Naive B cell (primary cell): ENCODE data around the gene PAX3. TPM values are rescaled to one million over a fixed set of nuclear protein-coding genes. Genes with fewer than 3 reads are reported as not detected.

Source experiments
- ATAC-seq, 2 donors: fragments of 150-1000 bp; cut with Tn5 transposase; 2 replicates each; pipeline ENCODE4 v1.10.0; 2021; ENCODE audit warnings: low read depth in 2 of 2, mild to moderate bottlenecking in 2 of 2, moderate library complexity in 2 of 2
- DNase-seq: peaks from one replicate; pipeline ENCODE4 v3.0.0; 2022
- H3K27ac Mint-ChIP-seq, 6 donors: one replicate each; pipeline ENCODE4 v1.8.0; 2020 to 2022; ENCODE audit warnings: mild to moderate bottlenecking in 6 of 6, mixed read lengths in 6 of 6, moderate library complexity in 5 of 6, inconsistent platforms in 2 of 6
- H3K27me3 Mint-ChIP-seq, 3 donors: one replicate each; pipeline ENCODE4 v1.8.0; 2021 to 2022; ENCODE audit warnings: mixed read lengths in 3 of 3, mild to moderate bottlenecking in 1 of 3
- H3K36me3 Mint-ChIP-seq, 2 donors: one replicate each; pipeline ENCODE4 v1.8.0; 2020 to 2022; ENCODE audit warnings: mixed read lengths in 2 of 2, inconsistent platforms in 1 of 2, mild to moderate bottlenecking in 1 of 2
- H3K4me1 Mint-ChIP-seq, 3 donors: one replicate each; pipeline ENCODE4 v1.8.0; 2020 to 2022; ENCODE audit warnings: mixed read lengths in 3 of 3, inconsistent platforms in 1 of 3, mild to moderate bottlenecking in 1 of 3, moderate library complexity in 1 of 3
- H3K4me3 Mint-ChIP-seq, 8 donors: one replicate each; pipeline ENCODE4 v1.8.0; 2020 to 2022; ENCODE audit warnings: mild to moderate bottlenecking in 8 of 8, mixed read lengths in 8 of 8, moderate library complexity in 8 of 8, inconsistent platforms in 2 of 8
- H3K9me3 Mint-ChIP-seq, 7 donors: one replicate each; pipeline ENCODE4 v1.8.0; 2020 to 2022; ENCODE audit warnings: mixed read lengths in 7 of 7, mild to moderate bottlenecking in 5 of 7, inconsistent platforms in 2 of 7, moderate library complexity in 1 of 7
- polyA plus RNA-seq, 6 donors: library from polyadenylated mRNA; unstranded; fragments of 300-500 nt; fragmentation: Illumina TruSeq; gene quantifications; one replicate each; pipeline ENCODE4 v1.2.3, GENCODE V29; 2021; ENCODE audit warnings: low read depth in 6 of 6

The PAX3 gene
- polyA plus RNA-seq, 6 donors from 2014 or later, result not detected

DNA sequence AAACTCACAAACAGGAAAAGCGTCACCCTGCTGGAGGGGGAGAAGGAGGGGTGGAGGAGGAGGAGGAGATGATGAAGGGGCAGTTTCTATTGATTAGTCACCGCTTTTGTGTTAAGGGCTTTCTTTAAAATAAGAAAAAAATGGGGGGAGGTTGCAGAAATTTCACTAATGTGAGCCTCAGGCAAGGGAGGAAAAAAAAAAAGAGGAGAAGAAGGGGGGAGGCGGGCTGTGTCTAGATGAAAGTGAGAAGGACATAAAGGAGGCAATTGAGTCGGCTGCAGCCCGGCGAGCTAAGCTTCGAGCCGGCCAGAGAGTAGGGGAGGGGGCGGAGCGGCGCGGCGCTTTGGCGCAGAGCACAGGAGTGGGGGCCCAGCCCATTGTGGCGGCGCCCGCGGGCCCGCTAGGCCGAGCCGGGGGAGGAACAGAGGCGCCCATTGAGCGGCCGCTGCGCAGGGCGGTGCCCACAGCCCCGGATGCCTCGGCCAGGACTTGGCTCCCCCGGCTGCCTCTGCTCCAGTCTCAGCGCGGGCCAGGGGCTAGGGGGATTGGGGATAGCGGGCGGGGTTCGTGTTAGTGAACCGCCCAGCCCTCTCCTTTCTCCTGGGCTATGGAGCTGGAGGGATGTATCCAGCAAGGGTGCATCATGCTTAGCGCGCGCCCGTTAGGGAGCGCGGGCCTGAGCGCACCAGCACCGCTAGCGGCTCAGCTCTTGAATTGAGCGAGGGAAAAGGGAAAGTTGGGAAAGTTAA, 7.9 kb downstream of the PAX3 start:
- Mint-ChIP-seq H3K27me3 (peaks cover 62 to 97% (median 95%) of the 10 kb centered on the region in 3 donors), H3K4me1 (peaks cover 8 to 10% (median 10%) of the 10 kb centered on the region in 3 donors), H3K4me3 (peak overlapping the region in 1 of 8 donors; percentile 56), H3K27ac (no peak overlapping the region), H3K36me3 (peaks cover 0 to 19% of the 10 kb centered on the region in 2 donors), H3K9me3 (peaks cover 0 to 34% (median 5%) of the 10 kb centered on the region in 7 donors)
- DNase-seq (no peak), ATAC-seq (no peak)

DNA sequence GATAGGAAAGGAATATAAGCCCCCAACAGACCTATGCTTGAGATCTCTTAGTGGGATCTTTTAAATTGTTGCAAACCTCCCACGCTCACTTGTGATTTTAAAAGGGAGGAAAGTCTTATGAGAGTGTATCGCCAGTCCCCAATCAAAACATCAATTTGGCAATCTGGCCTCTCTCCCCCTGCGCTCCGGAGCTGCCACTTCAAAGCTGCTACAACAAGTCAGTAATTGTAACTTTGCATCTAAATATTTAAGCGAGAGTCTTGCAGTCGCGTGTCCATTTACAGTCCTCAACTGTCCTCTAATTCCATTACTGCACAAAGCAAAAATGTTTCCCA, 8.4 kb downstream of the PAX3 start:
- peaks cover 0 to 18% of the 10 kb centered on the region in 2 donors for H3K36me3 Mint-ChIP-seq
- H3K9me3 Mint-ChIP-seq, result peaks cover 0 to 34% (median 5%) of the 10 kb centered on the region in 7 donors
- no peak overlapping the region for H3K27ac Mint-ChIP-seq
- H3K4me3 Mint-ChIP-seq, result no peak overlapping the region
- ATAC-seq (no peak), DNase-seq (no peak)
- peaks cover 5 to 6% (median 6%) of the 10 kb centered on the region in 3 donors for H3K4me1 Mint-ChIP-seq
- peaks cover 59 to 97% (median 92%) of the 10 kb centered on the region in 3 donors for H3K27me3 Mint-ChIP-seq

DNA sequence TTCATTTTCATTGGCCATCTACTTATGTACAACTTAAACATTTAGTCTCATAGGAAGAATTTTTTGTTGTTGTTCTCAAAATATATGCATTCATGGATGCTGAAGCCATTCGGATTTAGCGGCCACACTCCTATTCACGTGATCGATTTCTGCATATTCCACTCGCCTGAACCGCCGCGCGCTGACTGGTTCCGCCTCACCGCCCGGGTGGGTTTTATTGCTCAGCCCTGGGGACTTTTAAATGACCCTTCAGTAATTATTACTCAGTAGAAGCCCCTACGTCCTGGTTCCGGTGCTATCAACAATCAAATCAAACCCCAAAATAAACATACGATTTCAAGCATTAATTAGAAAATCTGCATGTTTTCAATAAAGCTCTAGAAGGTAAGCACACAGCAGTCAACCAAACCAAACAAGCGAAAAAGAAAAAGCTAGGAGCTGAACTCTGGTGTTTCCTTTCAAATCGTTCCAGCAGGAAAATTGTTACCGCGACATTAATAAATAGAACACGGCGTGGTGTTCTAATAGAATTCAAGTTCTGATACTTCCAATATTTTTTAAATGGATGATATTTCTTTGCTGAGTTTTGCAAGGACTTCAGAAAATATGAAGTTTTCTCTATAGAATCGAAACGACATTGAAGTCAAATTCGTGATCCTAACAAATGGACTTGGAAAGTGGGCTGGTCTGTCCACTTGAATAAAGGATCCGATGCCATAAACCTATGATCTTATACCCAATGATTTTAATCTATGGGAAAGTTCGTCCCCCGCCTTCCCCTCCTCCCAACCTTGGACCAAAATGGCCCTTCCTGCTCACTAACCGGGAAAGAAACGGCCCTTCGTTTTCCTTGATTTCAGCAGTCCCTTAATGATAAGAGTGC, 9.3 kb downstream of the PAX3 start:
- Mint-ChIP-seq H3K27me3 (peaks cover 54 to 97% (median 85%) of the 10 kb centered on the region in 3 donors), H3K4me3 (no peak overlapping the region), H3K27ac (no peak overlapping the region), H3K9me3 (peaks cover 0 to 34% (median 5%) of the 10 kb centered on the region in 7 donors), H3K4me1 (no peaks in the 10 kb centered on the region), H3K36me3 (peaks cover 0 to 12% of the 10 kb centered on the region in 2 donors)
- DNase-seq (no peak), ATAC-seq (no peak)

DNA sequence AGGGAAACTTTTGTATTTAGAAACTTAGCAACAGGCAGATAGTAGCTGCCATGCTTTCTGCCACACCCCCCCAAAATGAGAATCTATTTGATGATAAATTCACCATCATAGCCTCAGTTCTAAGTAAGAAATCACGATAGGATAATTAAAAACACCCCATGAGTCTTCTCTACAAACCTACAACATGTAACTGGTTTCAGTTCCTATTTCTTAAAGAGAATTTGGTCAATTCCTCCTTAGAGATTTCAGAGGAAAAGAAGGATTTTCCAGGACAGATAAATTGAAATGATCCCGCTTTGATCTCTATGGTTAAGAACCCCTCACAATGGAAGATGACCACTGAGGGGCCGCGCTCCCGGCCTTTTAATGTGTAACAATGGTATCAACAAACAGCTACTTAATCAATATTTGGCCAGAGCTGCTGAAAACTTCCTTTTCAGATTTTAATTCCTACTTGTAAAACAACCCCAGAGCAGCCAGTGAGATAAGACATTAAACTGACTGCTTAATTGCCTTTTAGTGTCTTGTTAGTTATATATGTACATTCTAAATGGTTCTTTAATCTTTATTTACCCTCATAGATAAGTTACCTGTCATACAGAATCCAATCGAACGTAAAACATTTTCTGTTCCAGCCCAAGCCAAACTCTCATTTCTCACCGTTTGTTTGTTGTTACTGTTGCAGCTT, 10.1 kb downstream of the PAX3 start:
- no peak for DNase-seq
- H3K4me3 Mint-ChIP-seq, result no peak overlapping the region
- H3K4me1 Mint-ChIP-seq, result no peaks in the 10 kb centered on the region
- no peak overlapping the region for H3K27ac Mint-ChIP-seq
- peaks cover 0 to 12% of the 10 kb centered on the region in 2 donors for H3K36me3 Mint-ChIP-seq
- peaks cover 62 to 97% (median 85%) of the 10 kb centered on the region in 3 donors for H3K27me3 Mint-ChIP-seq
- no peak for ATAC-seq
- H3K9me3 Mint-ChIP-seq, result peaks cover 0 to 34% (median 5%) of the 10 kb centered on the region in 7 donors

DNA sequence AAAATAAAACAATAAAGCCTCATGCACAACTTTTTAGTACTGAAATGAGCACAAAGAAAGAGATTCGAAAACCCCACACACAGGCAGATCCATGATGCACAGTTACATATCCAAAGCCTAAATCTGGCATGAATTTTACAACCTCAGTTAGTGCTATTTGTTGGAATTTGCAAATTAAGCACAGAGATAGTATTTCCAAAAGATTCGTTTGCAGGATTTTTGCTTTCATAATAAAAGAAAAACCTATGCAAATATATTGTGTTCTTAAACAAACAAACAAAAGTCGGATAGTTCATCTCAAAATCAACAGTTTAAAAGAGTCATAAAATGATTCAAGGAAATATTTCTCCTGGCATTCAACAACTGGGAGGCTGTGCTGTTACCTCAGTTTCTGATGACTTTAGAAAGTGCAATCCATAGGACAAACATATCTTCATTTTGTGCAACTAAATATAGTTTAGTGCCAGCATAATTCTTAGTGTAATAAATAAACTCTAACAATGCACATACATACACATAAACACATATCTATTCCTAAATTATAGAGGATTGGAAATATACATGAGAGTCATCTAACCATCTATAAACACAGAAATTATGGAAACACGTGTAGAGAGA, 10.8 kb downstream of the PAX3 start:
- H3K27ac Mint-ChIP-seq, result no peak overlapping the region
- DNase-seq (no peak), ATAC-seq (no peak)
- H3K36me3 Mint-ChIP-seq, result peaks cover 0 to 12% of the 10 kb centered on the region in 2 donors
- no peaks in the 10 kb centered on the region for H3K4me1 Mint-ChIP-seq
- peaks cover 0 to 34% (median 5%) of the 10 kb centered on the region in 7 donors for H3K9me3 Mint-ChIP-seq
- no peak overlapping the region for H3K4me3 Mint-ChIP-seq
- peaks cover 57 to 91% (median 80%) of the 10 kb centered on the region in 3 donors for H3K27me3 Mint-ChIP-seq

DNA sequence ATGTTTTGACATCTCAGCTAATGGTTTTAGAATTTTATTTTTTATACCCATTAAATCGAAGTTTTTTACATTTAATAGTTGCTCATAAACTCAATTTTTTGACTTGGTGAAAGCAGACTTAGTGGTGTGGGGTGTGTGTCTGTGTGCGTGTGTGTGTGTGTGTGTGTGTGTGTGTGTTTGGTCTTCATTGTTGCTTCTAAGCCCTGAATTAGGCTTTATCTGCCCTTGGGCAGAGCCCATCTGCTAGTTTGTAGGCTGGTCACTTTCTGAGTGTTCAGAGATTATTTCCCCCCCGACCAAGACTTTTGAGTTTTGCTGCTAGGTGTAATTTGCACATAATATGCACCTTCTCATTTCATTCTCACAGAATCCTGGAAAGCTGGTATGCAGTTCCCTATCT, 14.3 kb downstream of the PAX3 start:
- Mint-ChIP-seq H3K27ac (no peak overlapping the region), H3K9me3 (peaks cover 0 to 23% (median 2%) of the 10 kb centered on the region in 7 donors), H3K27me3 (peaks cover 46 to 72% (median 52%) of the 10 kb centered on the region in 3 donors), H3K4me3 (no peak overlapping the region), H3K4me1 (no peaks in the 10 kb centered on the region), H3K36me3 (no peaks in the 10 kb centered on the region)
- no peak for ATAC-seq
- no peak for DNase-seq

DNA sequence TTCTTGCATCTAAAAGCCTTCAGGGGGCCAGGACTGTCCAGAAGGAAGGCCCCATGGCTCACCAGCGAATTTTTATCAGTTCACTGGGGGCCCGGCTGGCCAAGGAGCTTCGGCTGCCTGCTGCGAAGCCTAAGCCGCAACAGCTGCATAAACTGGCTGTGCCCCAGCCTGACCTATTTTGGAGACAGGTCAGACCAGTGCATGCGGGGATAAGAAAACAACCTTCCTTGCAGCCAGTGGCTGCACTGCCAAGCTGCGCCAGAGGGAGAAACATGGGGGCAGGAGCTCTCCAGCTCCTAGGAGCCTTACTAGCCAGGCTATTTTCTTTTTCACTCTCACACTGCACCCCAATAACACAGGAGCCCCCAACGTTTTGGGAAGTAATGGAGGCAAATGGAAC, 15.2 kb downstream of the PAX3 start:
- peaks cover 0 to 14% (median 2%) of the 10 kb centered on the region in 7 donors for H3K9me3 Mint-ChIP-seq
- no peak for ATAC-seq
- H3K36me3 Mint-ChIP-seq, result no peaks in the 10 kb centered on the region
- peak overlapping the region in 1 of 6 donors; percentile 33 for H3K27ac Mint-ChIP-seq
- no peak overlapping the region for H3K4me3 Mint-ChIP-seq
- H3K4me1 Mint-ChIP-seq, result no peaks in the 10 kb centered on the region
- H3K27me3 Mint-ChIP-seq, result peaks cover 39 to 72% (median 49%) of the 10 kb centered on the region in 3 donors
- DNase-seq, result no peak

DNA sequence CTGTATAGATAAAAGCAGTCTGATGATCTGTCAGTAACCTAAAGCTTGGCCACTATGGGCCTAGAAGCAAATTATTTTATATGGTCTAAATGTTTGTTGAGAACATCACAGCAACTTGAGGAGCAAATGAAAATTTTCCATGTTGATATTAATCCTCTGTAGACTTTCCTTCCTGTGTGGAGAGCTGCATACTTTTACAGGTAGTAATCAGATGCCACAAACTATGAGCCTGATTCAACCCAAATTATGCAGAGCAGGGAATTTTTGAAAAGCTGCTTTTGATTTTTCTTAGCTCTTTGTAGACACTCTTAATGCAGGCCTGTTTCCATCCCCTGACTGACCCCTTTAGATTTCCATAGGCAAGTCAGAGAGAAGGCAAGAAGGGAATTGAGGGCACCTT, 17.3 kb downstream of the PAX3 start:
- Mint-ChIP-seq H3K4me1 (no peaks in the 10 kb centered on the region), H3K27ac (no peak overlapping the region), H3K4me3 (no peak overlapping the region), H3K36me3 (no peaks in the 10 kb centered on the region), H3K9me3 (peaks cover 0 to 4% (median 0%) of the 10 kb centered on the region in 7 donors), H3K27me3 (peaks cover 23 to 50% (median 35%) of the 10 kb centered on the region in 3 donors)
- ATAC-seq, result no peak
- no peak for DNase-seq

DNA sequence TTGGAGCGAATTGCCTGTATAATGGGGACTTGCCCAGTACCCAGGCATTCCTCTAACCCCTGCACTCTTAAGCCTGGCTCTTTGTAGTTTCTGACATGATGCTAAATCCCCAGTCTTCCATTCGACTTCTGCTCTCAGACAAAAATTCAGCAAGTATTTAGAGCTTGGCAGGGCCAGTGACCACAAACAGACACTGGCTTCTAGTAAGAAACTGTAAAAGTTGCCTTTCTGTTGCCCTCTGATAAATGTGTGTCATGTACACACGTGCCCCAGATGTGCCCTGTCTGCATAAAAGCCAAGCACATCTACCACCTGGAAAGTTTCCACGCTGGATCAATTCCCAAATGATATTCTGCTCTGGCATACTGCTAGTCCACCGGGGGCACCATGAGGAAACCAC, 18.0 kb downstream of the PAX3 start:
- Mint-ChIP-seq H3K4me1 (no peaks in the 10 kb centered on the region), H3K36me3 (no peaks in the 10 kb centered on the region), H3K9me3 (peaks cover 0 to 6% (median 0%) of the 10 kb centered on the region in 7 donors), H3K27ac (no peak overlapping the region), H3K4me3 (no peak overlapping the region), H3K27me3 (peaks cover 25 to 43% (median 32%) of the 10 kb centered on the region in 3 donors)
- ATAC-seq, result no peak
- DNase-seq, result no peak

DNA sequence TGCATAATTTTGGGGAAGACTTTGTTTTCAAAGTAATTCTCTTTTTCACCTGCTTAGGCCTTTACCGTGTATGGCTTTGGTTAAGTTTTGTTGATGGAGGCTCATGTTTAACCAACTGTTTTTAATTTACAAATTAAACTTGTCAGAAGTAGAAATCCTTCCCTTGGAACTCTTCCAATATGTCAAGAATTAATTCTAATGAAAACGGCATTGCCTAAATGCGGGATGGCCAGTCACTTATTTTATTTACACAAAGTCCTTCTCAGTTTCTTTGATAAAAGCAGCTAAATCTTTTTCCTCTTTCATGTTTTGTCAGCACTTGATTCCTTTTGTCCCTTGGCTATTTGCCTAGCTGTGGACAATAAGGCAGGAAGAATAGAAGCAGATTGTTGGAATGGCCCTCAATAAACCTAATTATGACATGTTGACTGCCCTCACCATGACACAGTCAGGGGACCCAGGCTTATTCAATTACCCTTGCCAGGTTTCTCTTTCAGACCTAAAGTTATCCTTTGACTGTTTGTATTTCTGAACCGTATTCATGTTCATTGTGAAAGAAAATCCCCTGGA, 26.3 kb downstream of the PAX3 start:
- Mint-ChIP-seq H3K36me3 (no peaks in the 10 kb centered on the region), H3K27me3 (peaks cover 0 to 16% (median 13%) of the 10 kb centered on the region in 3 donors)
- no peak for ATAC-seq

DNA sequence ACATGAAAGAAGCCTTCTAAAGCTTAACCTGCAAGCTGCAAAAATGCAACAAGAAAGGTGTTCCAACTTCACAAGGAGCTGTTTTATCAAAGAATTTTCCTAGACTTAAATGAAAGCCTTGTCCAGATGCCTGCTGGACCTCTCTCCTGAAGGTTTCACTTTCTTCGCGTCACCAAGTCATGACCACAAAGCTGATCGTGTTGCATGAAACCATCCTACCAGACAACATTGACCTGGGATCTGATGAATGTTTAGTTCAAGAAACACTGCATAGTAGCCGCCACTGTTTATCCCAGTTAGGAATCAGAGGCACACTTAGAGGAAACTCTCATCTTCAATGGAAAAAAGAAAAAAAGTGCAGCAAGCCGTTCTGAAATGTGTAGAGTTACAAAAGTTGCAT, 26.9 kb downstream of the PAX3 start:
- H3K4me3 Mint-ChIP-seq, result no peak overlapping the region
- no peak overlapping the region for H3K27ac Mint-ChIP-seq
- no peaks in the 10 kb centered on the region for H3K4me1 Mint-ChIP-seq
- peaks cover 0 to 4% (median 0%) of the 10 kb centered on the region in 7 donors for H3K9me3 Mint-ChIP-seq
- no peak for DNase-seq
- no peak for ATAC-seq
- peaks cover 0 to 16% (median 14%) of the 10 kb centered on the region in 3 donors for H3K27me3 Mint-ChIP-seq
- H3K36me3 Mint-ChIP-seq, result no peaks in the 10 kb centered on the region

More for the DNA sequence above, 26.3 kb downstream of the PAX3 start:
- Mint-ChIP-seq H3K4me3 (no peak overlapping the region), H3K9me3 (peaks cover 0 to 5% (median 0%) of the 10 kb centered on the region in 7 donors), H3K4me1 (no peaks in the 10 kb centered on the region), H3K27ac (no peak overlapping the region)
- DNase-seq, result no peak

DNA sequence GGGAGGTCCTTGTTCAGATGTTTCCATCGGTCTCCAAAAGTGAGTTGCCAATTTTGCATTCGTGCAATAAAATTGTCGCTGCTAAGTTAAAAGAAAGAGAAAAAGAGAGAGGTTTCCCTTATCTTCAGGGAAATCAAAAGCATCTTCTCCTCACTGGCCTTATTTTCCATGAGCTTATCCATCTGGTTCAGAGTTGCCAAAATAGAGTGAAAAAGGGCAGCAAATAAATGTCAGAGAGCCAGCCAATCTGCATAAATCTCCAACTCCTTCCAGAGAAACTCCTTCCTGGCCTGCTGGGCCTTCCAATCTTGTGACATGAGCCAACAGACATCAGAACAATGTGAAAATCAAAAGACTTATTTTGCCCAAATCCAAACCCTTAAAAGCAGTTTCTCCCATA, 28.4 kb downstream of the PAX3 start:
- Mint-ChIP-seq H3K27me3 (peaks cover 0 to 14% (median 9%) of the 10 kb centered on the region in 3 donors), H3K4me1 (no peaks in the 10 kb centered on the region), H3K4me3 (no peak overlapping the region), H3K9me3 (peaks cover 0 to 2% (median 0%) of the 10 kb centered on the region in 7 donors), H3K36me3 (no peaks in the 10 kb centered on the region), H3K27ac (no peak overlapping the region)
- DNase-seq, result no peak
- ATAC-seq, result no peak
